IMR-90 (cell line): Measurements from ENCODE around the gene FRMD3. TPM values are rescaled to one million over a fixed set of nuclear protein-coding genes. Genes with fewer than 3 reads are reported as not detected.

Experiments
- ATAC-seq: fragments of 200-7000 bp; cut with Tn5 transposase; 2 replicates; pipeline ENCODE4 v1.9.1; 2020; ENCODE audit warnings: low read depth, mild to moderate bottlenecking, moderate library complexity
- BruUV-seq: library from RNA; stranded (reverse); fragments of 400-500 nt; replicated peaks from 2 replicates; lab custom pipeline; 2021; lab: Mats Ljungman, UMichigan
- CTCF ChIA-PET: fragments of 300-600 bp; formaldehyde crosslinking; extraction: SDS; loops from one replicate; lab custom pipeline; 2021; ENCODE audit warnings: antibody characterized with exemption; lab: Yijun Ruan, JAX
- POLR2A ChIA-PET: fragments of 300-600 bp; sonication (Branson Sonifier 250); formaldehyde crosslinking; loops from one replicate; lab custom pipeline; 2022; ENCODE audit warnings: antibody characterized with exemption; ENCODE audit not compliant: unreplicated experiment; lab: Charles Lee
- DNase-seq: peaks from one replicate; pipeline ENCODE4 v3.0.0; 2013
- H2AFZ ChIP-seq: replicated peaks from 2 replicates; pipeline ENCODE3; 2013; ENCODE audit warnings: low read length, mild to moderate bottlenecking; ENCODE audit not compliant: poor library complexity
- H2AK5ac ChIP-seq: 2 replicates; pipeline ENCODE4 v1.6.1; 2013; ENCODE audit warnings: low read depth, low read length, inconsistent platforms
- H2AK9ac ChIP-seq: replicated peaks from 2 replicates; pipeline ENCODE3; 2013; ENCODE audit warnings: mild to moderate bottlenecking, low read depth, low read length, moderate library complexity; ENCODE audit not compliant: poor library complexity
- H2BK120ac ChIP-seq: 2 replicates; pipeline ENCODE4 v1.6.1; 2013; ENCODE audit warnings: low read depth, low read length, inconsistent platforms
- H2BK15ac ChIP-seq: 3 replicates; pipeline ENCODE4 v1.6.1; 2013; ENCODE audit warnings: low read depth, low read length, inconsistent platforms
- H2BK20ac ChIP-seq: 2 replicates; pipeline ENCODE4 v1.6.1; 2013; ENCODE audit warnings: low read depth, mild to moderate bottlenecking, inconsistent platforms, low read length, moderate library complexity
- H2BK5ac ChIP-seq: 2 replicates; pipeline ENCODE4 v1.6.1; 2013; ENCODE audit warnings: mild to moderate bottlenecking, low read depth, low read length, inconsistent platforms; ENCODE audit not compliant: poor library complexity, severe bottlenecking
- H3K14ac ChIP-seq: replicated peaks from 2 replicates; pipeline ENCODE4 v1.6.1; 2013; ENCODE audit warnings: low read depth, low read length, inconsistent platforms
- H3K18ac ChIP-seq: 2 replicates; pipeline ENCODE4 v1.6.1; 2013; ENCODE audit warnings: low read depth, low read length, control low read depth
- H3K23ac ChIP-seq: 2 replicates; pipeline ENCODE4 v1.6.1; 2013; ENCODE audit warnings: low read depth, low read length, inconsistent platforms
- H3K27ac ChIP-seq: 2 replicates; pipeline ENCODE4 v1.5.1; 2013; ENCODE audit warnings: mild to moderate bottlenecking, control low read depth, low read length; ENCODE audit not compliant: insufficient read depth
- H3K27me3 ChIP-seq: 2 replicates; pipeline ENCODE4 v1.6.1; 2013; ENCODE audit warnings: low read length; ENCODE audit not compliant: control insufficient read depth, insufficient read depth
- H3K36me3 ChIP-seq: 2 replicates; pipeline ENCODE4 v1.6.1; 2013; ENCODE audit warnings: low read length, mixed read lengths; ENCODE audit not compliant: control insufficient read depth, insufficient read depth
- H3K4ac ChIP-seq: 2 replicates; pipeline ENCODE4 v1.6.1; 2013; ENCODE audit warnings: low read depth, low read length, inconsistent platforms
- H3K4me1 ChIP-seq: 2 replicates; pipeline ENCODE4 v1.6.1; 2013; ENCODE audit warnings: low read length, mixed read lengths; ENCODE audit not compliant: control insufficient read depth, insufficient read depth
- H3K4me2 ChIP-seq: 2 replicates; pipeline ENCODE4 v1.6.1; 2013; ENCODE audit warnings: low read depth, mild to moderate bottlenecking, control low read depth, low read length, moderate library complexity
- H3K4me3 ChIP-seq: 2 replicates; pipeline ENCODE4 v1.5.1; 2013; ENCODE audit warnings: low read depth, mild to moderate bottlenecking, control low read depth, low read length, moderate library complexity; ENCODE audit not compliant: insufficient read depth
- H3K56ac ChIP-seq: 2 replicates; pipeline ENCODE4 v1.6.1; 2013; ENCODE audit warnings: low read length, inconsistent platforms; ENCODE audit not compliant: insufficient read depth; ENCODE audit errors: extremely low read depth
- H3K79me1 ChIP-seq, 2 experiments: 2 replicates each; pipeline ENCODE4 v1.6.1; 2013; ENCODE audit warnings: low read length in 2 of 2, inconsistent platforms in 1 of 2, low read depth in 1 of 2
- H3K9ac ChIP-seq: 2 replicates; pipeline ENCODE4 v1.6.1; 2013; ENCODE audit warnings: low read depth, low read length, control low read depth
- H3K9me1 ChIP-seq: 2 replicates; pipeline ENCODE4 v1.6.1; 2013; ENCODE audit warnings: low read length, inconsistent platforms; ENCODE audit not compliant: insufficient read depth
- H3K9me3 ChIP-seq: 2 replicates; pipeline ENCODE4 v1.6.1; 2013; ENCODE audit warnings: low read length; ENCODE audit not compliant: control insufficient read depth, insufficient read depth
- H4K20me1 ChIP-seq: 2 replicates; pipeline ENCODE4 v1.6.1; 2013; ENCODE audit warnings: low read length, inconsistent platforms; ENCODE audit not compliant: insufficient read depth
- H4K5ac ChIP-seq: 2 replicates; pipeline ENCODE4 v1.6.1; 2013; ENCODE audit warnings: mild to moderate bottlenecking, low read depth, low read length, control low read depth
- H4K8ac ChIP-seq, 2 experiments: 2 replicates each; pipeline ENCODE4 v1.6.1; 2013; ENCODE audit warnings: low read depth in 2 of 2, low read length in 2 of 2, control low read depth in 1 of 2, inconsistent platforms in 1 of 2
- H4K91ac ChIP-seq: 2 replicates; pipeline ENCODE4 v1.6.1; 2013; ENCODE audit warnings: low read depth, low read length, inconsistent platforms; ENCODE audit not compliant: insufficient read depth
- BHLHE40 ChIP-seq: fragments of 150-350 bp; IDR thresholded peaks from 2 replicates; pipeline ENCODE4 v1.6.1; 2016; ENCODE audit warnings: mild to moderate bottlenecking, low read depth, low read length
- CEBPB ChIP-seq: IDR thresholded peaks from 2 replicates; pipeline ENCODE4 v1.6.1; 2012; ENCODE audit warnings: low read depth, low read length, improper control_type of control experiment
- FOS ChIP-seq: fragments of 150-350 bp; IDR thresholded peaks from 2 replicates; pipeline ENCODE4 v1.6.1; 2016; ENCODE audit warnings: low read depth, low read length
- MAZ ChIP-seq: IDR thresholded peaks from 2 replicates; pipeline ENCODE4 v1.6.1; 2012; ENCODE audit warnings: low read depth, mild to moderate bottlenecking, low read length, improper control_type of control experiment, moderate library complexity, borderline replicate concordance
- MXI1 ChIP-seq: IDR thresholded peaks from 2 replicates; pipeline ENCODE4 v1.6.1; 2012; ENCODE audit warnings: low read depth, mild to moderate bottlenecking, low read length, moderate library complexity, borderline replicate concordance
- NFE2L2 ChIP-seq: fragments of 150-350 bp; IDR thresholded peaks from 2 replicates; pipeline ENCODE4 v1.6.1; 2016; ENCODE audit warnings: low read depth, mild to moderate bottlenecking, low read length
- RAD21 ChIP-seq: IDR thresholded peaks from 2 replicates; pipeline ENCODE4 v1.6.1; 2012; ENCODE audit warnings: low read length, improper control_type of control experiment
- RCOR1 ChIP-seq: IDR thresholded peaks from 2 replicates; pipeline ENCODE4 v1.6.1; 2012; ENCODE audit warnings: mild to moderate bottlenecking, low read length, improper control_type of control experiment; ENCODE audit not compliant: insufficient replicate concordance
- RFX5 ChIP-seq: IDR thresholded peaks from 2 replicates; pipeline ENCODE4 v1.8.0; 2012; ENCODE audit warnings: low read depth, mild to moderate bottlenecking, low read length, moderate library complexity
- WGBS, 2 experiments: methylation state at CpG; one replicate each; pipeline versions ENCODE4 v1.1.5 to v1.1.7; 2013; ENCODE audit warnings: missing lambda C conversion rate in 2 of 2; ENCODE audit not compliant: insufficient read length in 1 of 2; ENCODE audit errors: extremely low coverage in 2 of 2; 5-methylcytosine and 5-hydroxymethylcytosine counted together
- dilution Hi-C: fragments of 300-500 bp; cut with HindIII; formaldehyde crosslinking; loops from one replicate; pipeline ENCODE4 v1.14.3; 2018; ENCODE audit warnings: low sequenced_read_pairs; ENCODE audit not compliant: unreplicated experiment
- in situ Hi-C: fragments of 300-500 bp; cut with MboI; formaldehyde crosslinking; loops from 3 replicates; pipeline ENCODE4 v1.14.3; 2019; ENCODE audit warnings: low sequenced_read_pairs, inconsistent platforms, mixed read lengths
- intact Hi-C: fragments of 100-400 bp; cut with micrococcal nuclease; formaldehyde crosslinking; loops from 2 replicates; pipeline ENCODE4 v1.10.0; 2022
- polyA plus RNA-seq, 3 experiments: library from polyadenylated mRNA; depleted of rRNA; stranded (reverse); fragments of >200 nt; gene quantifications; 2 replicates each; pipeline ENCODE4 v1.2.3, GENCODE V29; 2012; ENCODE audit warnings: low replicate concordance in 1 of 3
- total RNA-seq: library from RNA; depleted of rRNA; stranded (reverse); fragments of >200 nt; gene quantifications from 2 replicates; pipeline ENCODE4 v1.2.3, GENCODE V29; 2012
- TF ChIP-seq, protein P1 (sequence below): fragments of 150-350 bp; IDR thresholded peaks from 2 replicates; pipeline ENCODE4 v1.6.1; 2016; ENCODE audit warnings: low read depth, mild to moderate bottlenecking, low read length, moderate library complexity, borderline replicate concordance
- TF ChIP-seq, protein P2 (sequence below): fragments of 150-350 bp; IDR thresholded peaks from 2 replicates; pipeline ENCODE4 v1.6.1; 2017; ENCODE audit warnings: mild to moderate bottlenecking, antibody characterized with exemption, low read length, low read depth
- TF ChIP-seq, protein P3 (sequence below): conservative IDR thresholded peaks from 2 replicates; pipeline ENCODE4 v1.5.1; 2012; ENCODE audit warnings: mild to moderate bottlenecking, low read depth, low read length, improper control_type of control experiment

The FRMD3 gene
- total and polyA plus RNA-seq, 2 of the 4 experiments (the other 2 are of a cell fraction) = 0.02 to 0.18 TPM

DNA sequence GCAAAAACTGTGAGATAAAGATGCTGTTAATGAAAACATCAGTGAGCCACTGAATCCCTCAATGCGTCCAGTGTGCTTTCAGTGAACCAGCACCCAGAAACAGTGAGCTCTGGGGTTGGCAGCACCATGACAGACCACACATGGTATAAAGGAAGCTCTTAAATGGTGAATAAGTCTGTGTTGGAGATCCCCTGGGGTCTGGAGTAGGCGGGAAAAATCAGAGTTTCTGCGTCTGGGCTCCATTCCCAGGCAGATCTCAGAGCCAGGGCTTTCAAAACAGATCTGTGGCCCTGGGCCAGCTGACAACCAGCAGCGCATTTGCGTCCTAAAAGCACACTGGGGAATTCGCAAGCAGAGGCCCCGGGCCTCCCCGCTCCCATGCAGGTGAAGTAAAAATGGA, 233.5 kb downstream of the FRMD3 start:
- H3K9me1 ChIP-seq = no peaks in the 10 kb centered on the region
- no peaks in the 10 kb centered on the region for H4K20me1 ChIP-seq
- no peak overlapping the region for H3K4me2 ChIP-seq
- no peak overlapping the region for H2BK20ac ChIP-seq
- ChIA-PET POLR2A (no interaction called here), CTCF (no interaction called here)
- TF ChIP-seq, protein P1, sequence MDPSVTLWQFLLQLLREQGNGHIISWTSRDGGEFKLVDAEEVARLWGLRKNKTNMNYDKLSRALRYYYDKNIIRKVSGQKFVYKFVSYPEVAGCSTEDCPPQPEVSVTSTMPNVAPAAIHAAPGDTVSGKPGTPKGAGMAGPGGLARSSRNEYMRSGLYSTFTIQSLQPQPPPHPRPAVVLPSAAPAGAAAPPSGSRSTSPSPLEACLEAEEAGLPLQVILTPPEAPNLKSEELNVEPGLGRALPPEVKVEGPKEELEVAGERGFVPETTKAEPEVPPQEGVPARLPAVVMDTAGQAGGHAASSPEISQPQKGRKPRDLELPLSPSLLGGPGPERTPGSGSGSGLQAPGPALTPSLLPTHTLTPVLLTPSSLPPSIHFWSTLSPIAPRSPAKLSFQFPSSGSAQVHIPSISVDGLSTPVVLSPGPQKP = no peak
- no peak for TF ChIP-seq FOS
- no peak for TF ChIP-seq MXI1
- TF ChIP-seq RFX5 = no peak
- no peak for TF ChIP-seq RCOR1
- TF ChIP-seq NFE2L2 = no peak
- TF ChIP-seq CEBPB = no peak
- no peak for TF ChIP-seq MAZ
- TF ChIP-seq, protein P2, sequence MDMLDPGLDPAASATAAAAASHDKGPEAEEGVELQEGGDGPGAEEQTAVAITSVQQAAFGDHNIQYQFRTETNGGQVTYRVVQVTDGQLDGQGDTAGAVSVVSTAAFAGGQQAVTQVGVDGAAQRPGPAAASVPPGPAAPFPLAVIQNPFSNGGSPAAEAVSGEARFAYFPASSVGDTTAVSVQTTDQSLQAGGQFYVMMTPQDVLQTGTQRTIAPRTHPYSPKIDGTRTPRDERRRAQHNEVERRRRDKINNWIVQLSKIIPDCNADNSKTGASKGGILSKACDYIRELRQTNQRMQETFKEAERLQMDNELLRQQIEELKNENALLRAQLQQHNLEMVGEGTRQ = no peak
- TF ChIP-seq BHLHE40 = no peak
- TF ChIP-seq RAD21 = no peak
- TF ChIP-seq, protein P3, sequence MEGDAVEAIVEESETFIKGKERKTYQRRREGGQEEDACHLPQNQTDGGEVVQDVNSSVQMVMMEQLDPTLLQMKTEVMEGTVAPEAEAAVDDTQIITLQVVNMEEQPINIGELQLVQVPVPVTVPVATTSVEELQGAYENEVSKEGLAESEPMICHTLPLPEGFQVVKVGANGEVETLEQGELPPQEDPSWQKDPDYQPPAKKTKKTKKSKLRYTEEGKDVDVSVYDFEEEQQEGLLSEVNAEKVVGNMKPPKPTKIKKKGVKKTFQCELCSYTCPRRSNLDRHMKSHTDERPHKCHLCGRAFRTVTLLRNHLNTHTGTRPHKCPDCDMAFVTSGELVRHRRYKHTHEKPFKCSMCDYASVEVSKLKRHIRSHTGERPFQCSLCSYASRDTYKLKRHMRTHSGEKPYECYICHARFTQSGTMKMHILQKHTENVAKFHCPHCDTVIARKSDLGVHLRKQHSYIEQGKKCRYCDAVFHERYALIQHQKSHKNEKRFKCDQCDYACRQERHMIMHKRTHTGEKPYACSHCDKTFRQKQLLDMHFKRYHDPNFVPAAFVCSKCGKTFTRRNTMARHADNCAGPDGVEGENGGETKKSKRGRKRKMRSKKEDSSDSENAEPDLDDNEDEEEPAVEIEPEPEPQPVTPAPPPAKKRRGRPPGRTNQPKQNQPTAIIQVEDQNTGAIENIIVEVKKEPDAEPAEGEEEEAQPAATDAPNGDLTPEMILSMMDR = no peak
- no peak overlapping the region for H4K8ac ChIP-seq
- no peak overlapping the region for H2BK5ac ChIP-seq
- no peak overlapping the region for H2BK15ac ChIP-seq
- dilution Hi-C loops (no loop called here), in situ Hi-C loops (no loop called here), intact Hi-C loops (no loop called here)
- no peaks in the 10 kb centered on the region for H3K9me3 ChIP-seq
- DNase-seq (peak; percentile 37), ATAC-seq (peak; percentile 46)
- H2AFZ ChIP-seq = no peak overlapping the region
- H2AK5ac ChIP-seq = no peak overlapping the region
- 0% methylated on average over 1 of the region's 8 CpGs; no CpG with 5 or more reads in 1 of the 2 experiments for WGBS, 2 experiments
- H3K79me1 ChIP-seq = no peaks in the 10 kb centered on the region
- no peak overlapping the region for H3K18ac ChIP-seq
- H2AK9ac ChIP-seq = no peak overlapping the region
- no peak overlapping the region for H3K14ac ChIP-seq
- no peak overlapping the region for H4K91ac ChIP-seq
- no peaks in the 10 kb centered on the region for H3K4me1 ChIP-seq
- no peak overlapping the region for H3K4me3 ChIP-seq
- H3K56ac ChIP-seq = no peak overlapping the region
- H3K4ac ChIP-seq = no peak overlapping the region
- no peak overlapping the region for H2BK120ac ChIP-seq
- H3K9ac ChIP-seq = no peak overlapping the region
- no TSS peak for BruUV-seq
- no peak overlapping the region for H3K27ac ChIP-seq
- no peaks in the 10 kb centered on the region for H3K36me3 ChIP-seq
- no peak overlapping the region for H3K23ac ChIP-seq
- no peak overlapping the region for H4K5ac ChIP-seq
- H3K27me3 ChIP-seq = no peaks in the 10 kb centered on the region
